Hematopoietic multipotent progenitor cell treated with erythropoietin and hydrocortisone succinate and interleukin-3 and kit ligand, for 17 days (in vitro differentiated cells): ENCODE measurements around the gene SART1.

Experiments
- DNase-seq: peaks from one replicate; pipeline ENCODE4 v3.0.0-alpha.2; 2015; ENCODE audit warnings: low spot score

The SART1 gene

GRCh38 chr11:65967329-65967934, 5.9 kb downstream of the SART1 start:
- DNase-seq, result no peak

DNA sequence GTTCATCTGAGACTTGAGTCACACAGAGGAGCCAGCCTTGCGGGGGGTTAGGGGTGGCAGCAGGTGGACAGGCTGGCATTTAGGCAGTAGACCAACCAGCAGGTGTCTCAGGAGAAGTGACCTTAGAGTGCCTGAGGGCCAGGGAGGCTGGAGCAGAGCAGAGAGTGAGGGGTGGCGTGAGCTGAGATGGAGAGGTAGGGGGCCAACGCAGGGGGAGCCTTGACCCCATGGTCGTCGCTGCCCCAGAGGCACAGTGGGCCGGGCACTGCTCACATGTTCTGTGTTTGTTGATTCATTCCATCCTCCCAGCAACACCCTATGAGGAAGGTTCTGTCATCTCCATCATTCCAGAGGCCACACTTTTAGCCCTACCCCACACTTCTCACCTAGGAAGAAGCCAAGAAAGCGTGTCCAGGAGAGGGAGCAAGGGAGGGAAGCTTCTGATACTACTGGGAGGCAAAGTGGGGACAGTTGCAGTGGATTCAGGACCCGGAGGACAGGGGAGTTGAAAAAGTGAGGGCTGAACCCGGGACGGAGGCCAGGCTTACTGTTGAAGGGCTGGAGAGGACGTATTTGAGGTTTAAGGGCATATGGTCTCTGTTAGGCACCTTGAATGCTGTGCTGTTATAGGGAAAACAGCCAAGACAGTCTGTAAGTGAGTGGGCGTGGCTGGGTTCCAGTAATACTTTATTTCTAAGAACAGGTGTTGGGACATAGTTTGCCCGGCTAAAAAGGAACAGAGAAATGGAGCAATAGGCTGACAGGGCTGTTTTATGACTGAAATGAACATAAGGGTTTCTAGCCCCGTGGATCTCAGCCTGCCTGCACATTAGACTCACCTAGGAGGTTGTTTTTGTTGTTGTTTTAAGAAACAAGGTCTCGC, 7.3 kb downstream of the SART1 start:
- no peak for DNase-seq

DNA sequence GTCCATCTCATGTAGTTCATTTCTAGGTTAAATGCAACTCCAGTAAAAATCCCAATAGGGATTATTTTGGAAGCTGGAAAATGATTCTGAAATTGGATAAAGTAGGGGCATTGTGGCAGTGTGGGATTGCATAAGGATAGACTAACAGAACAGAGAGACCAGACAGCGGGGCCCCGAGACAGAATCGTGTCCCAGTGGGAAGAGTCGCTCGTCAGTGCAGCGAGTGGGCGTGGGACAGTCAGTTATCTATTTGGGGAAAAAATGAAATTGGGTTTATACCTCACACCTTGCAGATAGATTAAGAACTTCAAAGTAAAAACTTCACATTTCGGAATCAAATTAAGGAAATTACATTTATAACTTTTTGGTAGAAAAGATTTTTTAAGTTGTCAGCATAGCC, 10.6 kb downstream of the SART1 start:
- DNase-seq, result no peak

DNA sequence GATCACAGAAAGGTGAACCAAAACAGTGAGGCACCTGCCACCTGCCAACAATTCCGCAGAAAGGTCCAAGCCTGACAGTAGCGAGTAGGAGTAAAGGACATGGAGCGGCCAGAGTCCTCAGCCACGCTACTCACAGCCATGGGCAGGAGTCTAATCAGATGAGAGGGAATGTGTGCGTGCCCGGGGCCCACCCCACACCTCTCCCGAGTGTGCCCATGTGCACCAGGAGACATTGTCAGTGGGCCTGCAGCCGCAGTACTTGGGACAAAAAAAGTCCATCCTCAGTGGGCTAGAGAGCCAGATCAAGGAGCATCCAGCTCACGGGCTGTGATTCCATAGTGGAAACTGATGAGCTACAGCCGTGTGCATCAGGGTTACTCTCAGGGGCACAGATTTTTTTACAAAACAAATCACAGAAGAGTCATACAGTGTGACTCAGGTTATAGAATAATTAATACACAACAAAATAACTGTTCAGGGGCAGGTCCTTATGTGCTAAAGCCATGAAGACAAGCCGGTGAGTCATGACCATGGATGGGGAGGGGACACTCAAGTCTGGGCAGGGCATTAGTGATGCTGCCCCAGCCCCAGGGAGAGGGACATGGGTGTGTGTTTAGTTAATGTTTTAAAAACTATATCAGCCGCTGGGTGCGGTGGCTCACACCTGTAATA, 12.0 kb downstream of the SART1 start:
- no peak for DNase-seq

- no peak for DNase-seq
Observed at GRCh38 chr11:65975771-65976170, 14.2 kb downstream of the SART1 start.

GRCh38 chr11:65976216-65977176, 15.0 kb downstream of the SART1 start:
- no peak for DNase-seq

GRCh38 chr11:65977621-65978390, 16.3 kb downstream of the SART1 start:
- DNase-seq, result no peak

DNA sequence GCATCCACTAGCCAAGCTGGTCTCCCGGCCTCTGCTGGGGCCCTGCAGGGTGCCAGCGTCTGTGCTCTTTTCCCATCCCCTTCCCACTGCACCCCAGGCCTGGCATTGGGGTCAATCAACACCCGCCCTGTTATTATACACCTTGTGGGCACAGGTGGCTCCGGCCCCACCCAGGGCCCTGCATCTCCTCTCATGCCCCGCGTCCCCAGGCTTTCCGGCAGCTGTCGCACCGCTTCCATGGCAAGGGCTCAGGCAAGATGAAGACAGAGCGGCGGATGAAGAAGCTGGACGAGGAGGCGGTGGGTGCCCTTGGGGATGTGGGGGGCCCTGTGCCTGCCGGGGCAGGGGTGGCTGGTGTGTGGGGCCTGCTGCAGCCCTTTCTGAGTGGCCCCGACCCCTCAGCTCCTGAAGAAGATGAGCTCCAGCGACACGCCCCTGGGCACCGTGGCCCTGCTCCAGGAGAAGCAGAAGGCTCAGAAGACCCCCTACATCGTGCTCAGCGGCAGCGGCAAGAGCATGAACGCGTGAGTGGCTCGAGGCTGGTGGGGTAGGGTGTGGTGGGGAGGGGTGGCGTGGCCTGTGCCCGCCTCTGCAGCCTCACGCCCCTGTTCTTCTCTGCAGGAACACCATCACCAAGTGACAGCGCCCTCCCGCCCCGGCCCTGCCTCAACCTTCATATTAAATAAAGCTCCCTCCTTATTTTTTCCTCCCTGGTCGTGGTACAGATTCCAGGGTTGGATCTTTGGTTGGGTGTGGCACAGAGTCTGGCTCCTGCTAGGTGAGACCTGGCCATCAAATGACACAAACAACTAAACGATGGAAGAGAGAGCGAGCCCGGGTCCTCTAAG, 17.1 kb downstream of the SART1 start:
- no peak for DNase-seq

DNA sequence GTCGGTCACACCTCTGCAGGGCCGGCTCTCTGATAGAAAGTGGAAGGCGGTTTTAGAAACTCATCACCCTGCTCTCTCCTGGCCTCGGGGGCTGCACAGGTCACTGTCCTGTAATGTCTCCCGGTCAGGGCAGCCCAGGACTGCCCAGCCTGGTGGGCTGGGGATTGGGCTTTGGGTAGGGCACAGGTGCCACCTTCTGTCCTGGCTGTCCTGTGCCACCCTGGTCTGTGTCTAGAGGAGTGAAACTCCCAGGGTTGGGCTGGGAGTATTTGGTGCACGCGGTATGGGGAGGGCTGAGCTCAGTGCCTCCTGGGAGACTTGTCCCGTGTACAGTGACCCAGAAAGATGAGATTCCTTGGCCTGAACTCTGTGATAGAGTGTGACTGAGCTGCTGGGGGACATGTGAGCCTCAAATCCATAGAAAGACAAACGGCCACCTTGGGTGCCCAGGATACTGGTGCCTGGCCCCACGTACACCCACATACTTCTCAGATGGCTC, 17.8 kb downstream of the SART1 start:
- DNase-seq, result no peak

DNA sequence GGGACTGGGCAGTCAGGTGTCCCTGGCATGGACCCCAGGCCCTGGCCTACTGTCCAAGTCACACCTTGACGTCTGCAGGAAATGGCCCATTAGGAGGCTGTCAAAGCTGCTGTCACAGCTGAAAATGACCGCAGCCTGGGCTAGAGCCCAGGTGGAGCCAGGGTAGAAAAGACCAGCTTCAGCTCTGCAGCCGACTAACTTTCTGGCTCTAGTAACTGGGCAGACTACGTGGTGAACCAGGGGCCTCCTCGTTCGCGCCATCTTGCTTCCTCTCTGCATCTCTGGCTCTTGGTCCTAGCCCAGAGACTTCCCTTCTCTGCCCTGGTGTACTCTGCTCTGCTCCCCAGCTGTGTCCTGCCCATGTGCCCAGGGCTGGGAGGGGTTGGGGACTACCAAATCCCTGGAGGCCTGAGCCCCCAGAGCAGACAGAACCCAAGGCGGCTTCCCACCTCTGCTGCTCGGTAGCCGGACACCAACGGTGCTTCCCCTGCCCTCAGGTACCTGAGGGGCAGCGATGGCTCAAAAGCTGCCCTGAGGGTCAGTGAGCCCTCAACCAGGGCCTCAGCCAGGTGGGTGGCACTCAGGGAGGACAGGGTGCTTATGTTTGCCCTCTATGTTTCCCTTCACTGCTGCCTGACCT, 19.7 kb downstream of the SART1 start:
- no peak for DNase-seq

- DNase-seq, result no peak
Observed at GRCh38 chr11:65981972-65982823, 20.7 kb downstream of the SART1 start.

GRCh38 chr11:65982824-65983588, 21.5 kb downstream of the SART1 start:
- DNase-seq, result no peak

GRCh38 chr11:65983589-65983987, 22.1 kb downstream of the SART1 start:
- no peak for DNase-seq

DNA sequence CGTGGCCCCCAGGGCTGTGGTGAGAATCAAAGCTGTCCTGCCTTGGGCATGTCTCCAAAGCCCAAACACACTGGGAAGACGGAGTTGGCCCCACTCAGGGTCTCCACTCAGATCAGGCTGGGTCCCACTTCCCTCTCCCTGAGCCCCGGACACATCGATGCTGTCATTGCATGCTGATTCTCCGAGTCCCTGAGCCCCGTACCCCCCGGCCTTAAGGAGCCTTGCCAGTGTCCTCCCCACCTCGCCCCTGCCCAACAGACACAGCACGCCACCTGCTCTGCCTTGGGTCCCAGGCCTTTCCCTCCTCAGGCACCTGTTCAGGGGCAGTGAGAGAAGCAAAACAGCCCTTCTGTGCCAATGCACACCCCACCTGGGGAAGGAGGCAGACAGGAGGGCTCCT, 25.8 kb downstream of the SART1 start:
- no peak for DNase-seq

DNA sequence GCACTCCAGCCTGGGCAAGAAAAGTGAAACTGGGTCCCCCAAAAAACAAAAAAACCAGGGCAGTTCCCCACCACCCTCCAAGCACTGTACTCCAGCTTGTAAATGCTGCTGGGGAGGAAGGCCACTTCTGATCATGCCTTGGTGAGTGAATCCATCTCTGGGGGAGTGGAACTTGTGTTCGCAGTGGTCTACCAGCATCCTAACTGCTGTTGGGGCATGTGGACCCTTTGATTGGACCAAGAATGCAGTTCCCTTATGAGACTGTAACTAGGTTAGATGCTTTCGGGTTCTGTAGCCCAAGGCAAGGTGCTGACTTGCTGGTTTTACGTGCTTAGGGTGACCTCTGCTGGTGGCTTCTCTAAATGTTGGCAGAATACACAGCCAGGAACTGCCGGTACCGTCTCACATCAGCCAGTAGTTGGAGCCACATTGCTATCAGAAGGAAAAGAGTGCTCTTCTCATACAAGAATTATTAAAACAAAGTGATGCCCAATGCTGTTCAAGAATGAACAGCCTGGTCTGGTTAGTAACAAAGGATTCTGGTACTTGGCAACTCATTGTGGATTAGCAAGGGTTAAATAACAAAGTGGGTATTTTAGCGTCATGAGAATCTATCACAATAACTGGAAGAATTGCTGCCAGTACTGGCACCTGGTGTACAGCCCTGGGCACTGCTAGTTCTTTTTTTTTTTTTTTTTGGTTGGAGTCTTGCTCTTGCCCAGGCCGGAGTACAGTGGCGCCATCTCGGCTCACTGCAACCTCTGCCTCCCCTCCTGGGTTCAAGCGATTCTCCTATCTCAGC, 27.5 kb downstream of the SART1 start:
- DNase-seq, result peak; percentile 97

GRCh38 chr11:65992056-65992455, 30.5 kb downstream of the SART1 start:
- no peak for DNase-seq

GRCh38 chr11:65997286-65997685, 35.8 kb downstream of the SART1 start:
- DNase-seq, result no peak
